HG02981 (cell line): ENCODE measurements around the gene AKNA.

Experiments used
- ATAC-seq: cut with Tn5 transposase; IDR thresholded peaks from one replicate; pipeline ENCODE4 v1.9.1; 2021; ENCODE audit warnings: mild to moderate bottlenecking, moderate library complexity; ENCODE audit not compliant: unreplicated experiment

AKNA gene

DNA sequence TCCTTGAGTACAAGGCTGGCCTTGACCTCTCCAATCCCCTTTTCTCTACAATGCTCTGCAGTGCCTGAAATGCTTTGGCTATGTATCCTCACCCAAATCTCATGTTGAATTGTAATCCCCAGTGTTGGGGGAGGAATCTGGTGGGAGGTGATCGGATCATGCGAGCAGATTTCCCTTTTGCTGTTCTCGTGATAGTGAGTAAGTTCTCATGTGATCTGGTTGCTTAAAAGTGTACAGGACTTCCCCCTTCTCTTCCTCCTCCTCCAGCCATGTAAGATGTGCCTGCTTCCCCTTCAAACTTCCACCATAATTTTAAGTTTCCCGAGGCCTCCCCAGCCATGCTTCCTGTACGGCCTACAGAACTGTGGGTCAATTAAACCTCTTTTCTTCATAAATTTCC is 28.5 kb upstream of the AKNA start:
- ATAC-seq, result no peak

DNA sequence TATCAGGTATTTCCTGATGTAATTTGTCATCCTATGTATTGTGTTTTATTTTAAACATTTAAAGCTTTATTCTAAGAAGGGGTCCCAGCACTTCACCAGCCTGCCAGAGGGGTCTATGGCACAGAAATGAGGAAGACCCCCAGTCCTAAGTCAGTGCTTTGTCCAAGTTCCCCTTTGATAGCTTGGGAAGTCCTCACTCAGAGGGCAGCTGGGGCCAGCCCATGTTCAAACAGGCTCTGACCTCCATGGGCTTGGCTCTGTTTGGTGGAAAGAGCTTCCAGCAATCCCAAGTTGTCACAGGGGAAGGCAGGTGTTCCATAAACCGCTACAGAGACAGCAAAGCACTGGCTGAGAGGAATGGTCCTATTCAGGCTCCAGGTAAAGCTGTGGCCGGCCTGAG is 26.6 kb upstream of the AKNA start:
- ATAC-seq, result no peak

DNA sequence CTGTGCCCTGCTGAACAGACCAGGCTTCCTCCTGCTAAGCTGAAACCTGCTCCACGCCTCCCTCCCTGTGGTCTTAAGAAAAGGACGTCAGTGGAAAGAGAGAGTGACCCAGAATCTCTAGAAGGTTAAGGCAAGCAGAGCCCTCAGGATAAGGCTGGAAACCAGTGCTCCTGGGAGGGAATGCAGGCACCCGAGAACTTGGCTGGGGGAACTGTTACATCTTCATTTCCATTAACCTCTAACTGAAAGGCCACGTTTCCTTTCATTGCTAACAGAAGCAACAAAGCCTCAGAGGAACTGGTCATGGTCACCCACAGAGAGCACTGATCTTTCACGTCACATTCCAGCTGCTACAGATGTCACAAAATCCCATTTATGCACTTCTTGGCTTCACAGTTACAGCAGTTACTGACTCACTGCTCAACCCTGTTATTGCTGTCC is 26.1 kb upstream of the AKNA start:
- ATAC-seq, result no peak

- ATAC-seq, result no peak
Measured at GRCh38 chr9:114412048-114412683, 24.4 kb upstream of the AKNA start.

- ATAC-seq, result no peak
Measured at GRCh38 chr9:114411452-114411851, 23.7 kb upstream of the AKNA start.

DNA sequence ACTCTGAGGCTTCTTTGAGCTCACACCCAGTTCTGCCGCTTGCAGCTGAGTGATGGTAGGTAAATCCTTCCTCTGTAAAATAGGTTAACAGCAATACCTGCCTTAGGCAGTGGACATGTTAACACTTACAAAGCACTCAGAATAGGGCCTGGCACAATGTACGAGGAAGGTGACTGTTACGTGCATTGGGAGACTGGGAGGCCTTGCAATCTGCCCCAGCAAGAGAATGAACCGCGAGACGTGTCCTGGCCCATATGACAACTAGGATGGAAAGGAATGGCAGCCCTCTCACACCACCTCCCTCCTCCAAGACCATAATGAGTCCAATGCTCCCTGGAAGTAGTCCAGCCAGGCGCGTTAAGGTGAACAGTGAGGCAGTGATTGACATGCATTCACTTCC is 23.1 kb upstream of the AKNA start:
- ATAC-seq, result no peak

- ATAC-seq, result no peak
Measured at GRCh38 chr9:114409842-114410241, 22.1 kb upstream of the AKNA start.

GRCh38 chr9:114409103-114409780 is 21.5 kb upstream of the AKNA start:
- peak; percentile 34 for ATAC-seq

- no peak for ATAC-seq
Measured at GRCh38 chr9:114408645-114409044, 20.9 kb upstream of the AKNA start.

DNA sequence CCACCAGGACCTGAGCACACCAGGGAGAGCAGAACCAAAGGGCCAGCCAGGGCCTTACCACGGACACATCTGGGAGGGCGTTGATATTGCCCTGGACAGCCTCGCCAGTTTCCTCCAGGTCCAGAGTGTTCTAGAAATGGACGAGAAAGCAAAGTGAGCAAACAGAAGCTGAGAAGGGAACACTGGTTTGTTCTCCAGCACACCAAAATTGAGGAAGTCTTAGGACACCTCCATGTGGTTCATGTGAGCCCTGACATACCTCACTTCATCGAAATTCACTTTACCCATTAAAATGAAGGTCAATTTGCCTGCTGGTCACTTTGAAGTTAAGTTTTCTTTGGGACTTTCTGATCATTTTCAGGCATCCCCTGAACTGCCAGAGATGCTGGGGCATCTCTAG is 20.1 kb upstream of the AKNA start:
- ATAC-seq, result no peak

DNA sequence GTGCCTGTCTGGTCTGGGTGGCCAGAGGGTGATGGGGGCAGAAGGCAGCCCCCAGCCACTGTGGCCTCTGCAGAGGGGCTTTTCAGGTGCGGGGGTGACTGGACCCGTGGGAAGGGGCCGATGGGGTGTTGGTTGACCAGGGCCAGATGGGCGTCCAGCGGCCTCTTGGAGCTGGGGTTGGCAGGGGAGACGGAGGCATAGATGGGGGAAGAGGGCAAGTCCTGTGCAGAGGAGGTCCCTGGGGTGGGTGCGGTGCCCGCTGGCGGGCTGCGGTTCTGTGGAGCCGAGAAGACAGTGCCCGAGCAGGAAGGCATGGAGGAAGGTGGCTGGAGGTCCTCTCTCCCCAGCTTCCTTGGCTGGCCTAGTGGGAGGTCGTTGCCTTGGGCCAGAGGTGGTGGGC is 18.7 kb upstream of the AKNA start:
- no peak for ATAC-seq

DNA sequence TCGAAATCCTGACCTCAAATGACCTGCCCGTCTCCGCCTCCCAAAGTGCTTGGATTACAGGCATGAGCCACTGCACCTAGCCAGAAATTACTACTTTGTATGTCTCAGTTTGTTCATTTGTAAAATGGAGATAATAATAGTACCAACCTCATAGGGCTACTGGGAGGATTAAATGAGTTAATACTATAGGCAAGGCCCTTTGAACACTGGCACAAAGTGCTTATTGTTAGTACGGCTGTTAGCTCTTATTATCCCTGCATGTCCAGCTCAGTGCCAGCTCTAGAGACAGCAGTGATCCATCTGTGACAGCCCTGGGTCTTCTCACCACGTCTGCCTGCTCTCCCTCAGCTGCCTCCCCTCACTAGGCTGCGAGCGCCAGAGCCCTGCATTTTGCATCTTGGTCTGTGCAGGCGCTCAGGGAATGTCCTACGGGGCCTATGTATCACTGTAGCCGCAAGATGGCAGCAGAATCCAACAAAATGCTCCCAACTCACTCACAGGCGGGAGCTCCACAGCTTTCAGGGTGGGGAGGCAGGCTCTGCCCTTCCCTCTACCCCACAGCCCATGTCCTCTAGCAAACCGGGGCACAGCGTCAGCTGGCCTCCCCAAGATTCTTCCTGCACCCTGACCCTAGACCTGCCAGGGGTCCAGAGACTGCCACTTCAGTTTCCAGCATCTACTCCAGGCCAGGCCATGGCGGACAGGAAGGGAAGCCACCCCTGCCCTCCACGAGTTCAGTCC is 17.7 kb upstream of the AKNA start:
- peak; percentile 89 for ATAC-seq

DNA sequence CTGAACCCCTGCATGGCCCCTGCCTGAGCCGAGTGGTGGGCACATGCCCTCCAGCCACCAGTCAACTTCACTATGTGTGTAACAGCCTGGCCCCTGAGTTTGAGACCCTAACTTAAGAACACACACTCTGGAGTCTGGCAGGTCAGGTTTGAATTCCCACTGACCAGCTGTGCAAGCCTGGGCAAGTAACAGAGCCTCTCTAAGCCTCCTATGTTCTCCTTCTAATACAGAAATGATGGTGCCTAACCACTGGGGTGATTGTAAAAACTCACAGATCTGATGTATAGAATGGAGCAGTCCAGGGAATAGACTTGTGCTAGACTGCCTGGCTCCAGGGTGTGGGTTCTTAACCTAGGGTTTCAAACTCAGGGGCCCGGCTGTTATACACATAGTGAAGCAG is 16.7 kb upstream of the AKNA start:
- no peak for ATAC-seq

- ATAC-seq, result no peak
Measured at GRCh38 chr9:114403153-114403756, 15.5 kb upstream of the AKNA start.

GRCh38 chr9:114401344-114401743 is 13.6 kb upstream of the AKNA start:
- ATAC-seq, result no peak

GRCh38 chr9:114400772-114401171 is 13.0 kb upstream of the AKNA start:
- ATAC-seq, result no peak

DNA sequence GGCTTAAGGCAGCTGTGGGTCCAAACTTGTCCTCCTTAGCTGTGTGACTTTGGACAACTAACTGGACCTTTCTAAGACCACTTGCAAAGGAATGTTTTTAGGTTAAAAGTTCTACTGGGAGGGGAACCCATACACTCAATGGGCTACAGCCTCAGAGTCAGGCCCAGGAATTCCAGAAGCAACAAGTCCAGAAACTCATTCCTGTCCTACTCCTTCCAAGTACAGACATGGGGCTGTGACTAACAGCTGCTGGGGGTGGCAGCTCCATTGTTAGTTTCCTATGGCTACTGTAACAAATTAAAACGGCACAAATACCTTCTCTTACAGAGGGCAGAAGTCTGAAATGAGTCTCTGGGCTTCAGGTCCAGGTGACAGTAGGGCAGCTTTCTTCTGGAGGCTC is 12.4 kb upstream of the AKNA start:
- no peak for ATAC-seq

DNA sequence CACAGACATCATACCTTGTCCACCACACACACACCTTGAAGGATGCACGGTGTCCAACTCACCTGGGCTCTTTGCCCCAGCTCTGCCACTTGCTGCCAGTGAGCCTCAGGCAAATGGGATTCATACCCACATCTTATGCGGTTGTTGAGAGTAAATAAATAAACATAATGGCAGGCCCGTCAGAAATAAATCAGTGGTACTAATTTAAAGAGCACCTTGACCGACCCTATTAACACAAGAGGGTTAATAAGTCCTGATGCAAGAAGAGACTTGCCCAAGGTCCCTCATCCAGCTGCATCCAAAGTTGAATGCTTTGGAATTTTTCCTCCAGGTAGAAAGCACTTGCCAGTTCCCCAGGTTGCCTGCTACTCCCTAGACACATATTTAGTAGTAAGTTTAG is 11.6 kb upstream of the AKNA start:
- ATAC-seq, result no peak

DNA sequence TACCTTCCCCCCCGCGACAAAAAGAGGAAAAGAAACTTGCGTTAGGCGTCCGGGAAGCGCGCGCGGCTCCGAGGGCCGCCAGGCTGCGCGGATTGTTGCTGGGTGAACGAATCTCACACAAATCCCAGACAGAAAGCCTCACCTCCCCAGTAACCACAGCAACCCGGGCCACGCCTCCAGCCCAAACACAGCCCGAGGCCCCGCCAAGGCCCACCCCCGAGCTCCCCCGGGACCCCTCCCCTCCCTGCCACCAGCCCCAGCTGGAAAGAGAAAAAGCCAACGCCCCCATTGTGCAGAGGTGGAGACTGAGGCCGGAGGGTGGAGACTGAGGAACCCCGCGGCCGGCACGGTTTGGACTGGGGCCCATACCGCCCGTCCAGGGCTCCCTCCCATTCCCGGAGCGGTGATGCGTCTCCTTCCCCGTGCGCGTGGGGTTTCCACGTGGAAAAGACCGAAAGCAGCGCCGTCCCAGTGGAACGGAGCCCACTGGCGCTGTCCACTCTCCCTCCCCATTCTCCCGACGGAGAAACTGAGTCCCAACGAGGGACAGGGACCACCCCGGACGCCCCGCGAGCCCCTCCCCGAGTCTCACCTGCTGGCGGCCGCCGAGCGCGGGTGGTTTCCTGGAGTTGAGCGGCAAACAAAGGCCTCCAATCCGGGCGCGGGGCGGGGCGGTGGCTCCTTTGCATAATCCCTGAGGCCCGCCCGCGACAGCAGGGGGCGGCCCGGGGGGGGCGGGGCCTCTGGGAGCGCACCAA is 10.2 kb upstream of the AKNA start:
- ATAC-seq, result peak; percentile 75

DNA sequence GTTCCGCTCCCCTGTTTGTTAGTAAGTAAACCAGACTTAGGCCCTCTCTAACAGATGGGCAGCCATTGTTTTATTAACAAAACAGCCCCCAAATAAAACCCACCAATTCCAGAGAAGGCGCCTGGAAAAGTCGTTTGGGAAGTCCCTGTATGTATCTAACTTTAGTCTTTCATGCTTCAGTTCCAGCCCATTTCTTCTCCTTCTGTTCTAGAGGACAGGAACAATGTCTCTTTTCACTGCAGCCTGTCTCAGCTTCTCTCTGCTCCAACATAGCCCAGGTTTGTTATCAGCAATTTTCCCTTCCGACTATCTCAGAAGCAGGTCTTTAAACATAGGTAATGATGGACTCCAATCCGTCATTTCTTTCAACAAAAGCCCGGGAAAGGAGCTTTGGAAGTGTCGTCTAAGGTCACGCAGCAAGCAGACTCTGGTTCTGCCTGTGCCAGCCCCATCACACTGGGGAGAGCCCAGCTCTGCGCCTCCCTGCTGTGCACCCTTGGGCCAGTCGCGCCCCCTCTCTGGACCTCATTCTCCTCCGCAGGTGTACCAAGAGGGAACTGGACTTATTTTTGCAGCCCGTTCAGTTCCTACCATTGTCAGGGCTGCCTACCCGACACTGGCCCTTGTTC is 9.6 kb upstream of the AKNA start:
- ATAC-seq, result no peak
